ENCODE data around the gene TRPC4AP.

The TRPC4AP gene

GRCh38 chr20:34968042-34968775, 124.4 kb downstream of the TRPC4AP start:
- no peak for DNase-seq (ENCODE audit: low read depth)

GRCh38 chr20:34967421-34967820, 125.2 kb downstream of the TRPC4AP start:
- DNase-seq (ENCODE audit: low read depth): no peak

- no peak for DNase-seq (ENCODE audit: low read depth)
Measured at GRCh38 chr20:34965051-34965450, 127.6 kb downstream of the TRPC4AP start.

GRCh38 chr20:34964486-34964885, 128.1 kb downstream of the TRPC4AP start:
- no peak for DNase-seq (ENCODE audit: low read depth)

- DNase-seq (ENCODE audit: low read depth): no peak
Measured at GRCh38 chr20:34956751-34957472, 135.7 kb downstream of the TRPC4AP start.

GRCh38 chr20:34956041-34956458, 136.6 kb downstream of the TRPC4AP start:
- DNase-seq (ENCODE audit: low read depth): no peak

GRCh38 chr20:34955231-34956040, 137.2 kb downstream of the TRPC4AP start, which contains the start of the genes GSS and MYH7B:
Gene GSS, minus strand, starts transcription at chr20:34955806. Its CDS starts 3,954 bp downstream, at chr20:34951852.
Gene MYH7B, plus strand, starts transcription at chr20:34955868. Its CDS starts 22,138 bp downstream, at chr20:34978006.
- DNase-seq (ENCODE audit: low read depth): peak; percentile 96

GRCh38 chr20:34954904-34955230, 137.7 kb downstream of the TRPC4AP start:
- DNase-seq (ENCODE audit: low read depth): no peak

- no peak for DNase-seq (ENCODE audit: low read depth)
Measured at GRCh38 chr20:34953960-34954359, 138.6 kb downstream of the TRPC4AP start.

GRCh38 chr20:34952671-34953070, 139.9 kb downstream of the TRPC4AP start:
- DNase-seq (ENCODE audit: low read depth): no peak
